HCT116 (cell line): ENCODE measurements around the gene GRM8.

ENCODE experiments used
- ELF1 ChIP-seq: IDR thresholded peaks from 2 replicates; pipeline ENCODE4 v1.6.1; 2012; ENCODE audit warnings: low read depth, borderline replicate concordance
- JUND ChIP-seq: IDR thresholded peaks from 2 replicates; pipeline ENCODE4 v1.6.1; 2012
- POLR2A ChIP-seq: IDR thresholded peaks from 2 replicates; pipeline ENCODE4 v1.7.0; 2011; ENCODE audit warnings: borderline replicate concordance; ENCODE audit not compliant: insufficient read depth, insufficient read length; ENCODE audit errors: extremely low read depth
- POLR2AphosphoS5 ChIP-seq: IDR thresholded peaks from 2 replicates; pipeline ENCODE4 v1.6.1; 2011; ENCODE audit warnings: mild to moderate bottlenecking, low read depth, low read length, moderate library complexity
- RAD21 ChIP-seq: IDR thresholded peaks from 2 replicates; pipeline ENCODE4 v1.6.1; 2012; ENCODE audit warnings: low read depth, mild to moderate bottlenecking
- ZNF274 ChIP-seq: fragments of 200-500 bp; sonication (Bioruptor generic); IDR thresholded peaks from 2 replicates; pipeline ENCODE4 v1.6.1; 2014; ENCODE audit warnings: mild to moderate bottlenecking, low read depth, low read length, inconsistent platforms
- TF ChIP-seq, protein P1 (sequence below), 3 experiments: fragments of 200-600 bp in 1 of 3; sonication (generic) in 1 of 3; IDR thresholded peaks in 2 of 3; conservative IDR thresholded peaks in 1 of 3; 2 replicates each; pipeline ENCODE4 v1.5.1; 2012 to 2017; ENCODE audit warnings: low read depth in 2 of 3, low read length in 2 of 3, antibody characterized with exemption in 1 of 3, borderline replicate concordance in 1 of 3, control low read depth in 1 of 3, mild to moderate bottlenecking in 1 of 3, mixed read lengths in 1 of 3, mixed run types in 1 of 3, moderate library complexity in 1 of 3; ENCODE audit not compliant: insufficient read depth in 1 of 3
- TF ChIP-seq, protein P2 (sequence below): IDR thresholded peaks from 2 replicates; pipeline ENCODE4 v1.6.1; 2011; ENCODE audit warnings: mild to moderate bottlenecking, low read length, moderate library complexity; ENCODE audit not compliant: insufficient replicate concordance; ENCODE audit errors: extremely low read depth
- TF ChIP-seq, protein P3 (sequence below): IDR thresholded peaks from 2 replicates; pipeline ENCODE4 v1.6.1; 2012

DNA sequence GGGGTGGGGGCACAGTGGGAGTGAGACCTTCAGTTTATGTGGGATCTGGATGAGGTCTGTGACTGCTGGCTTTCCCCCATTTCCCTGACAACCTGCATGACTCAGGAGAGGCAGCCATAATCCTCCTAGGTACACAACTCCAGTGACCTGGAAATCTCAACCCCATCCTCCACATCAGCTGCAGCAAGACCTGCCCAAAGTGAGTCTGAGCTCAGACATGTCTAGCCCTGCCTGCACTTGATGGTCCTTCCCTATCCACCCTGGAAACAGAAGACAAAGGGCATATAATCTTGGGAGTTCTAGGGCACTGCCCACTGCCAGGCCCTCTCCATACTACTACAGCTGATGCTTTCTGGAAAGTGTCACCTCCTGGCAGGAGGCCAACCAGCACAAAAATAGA lies 75.6 kb downstream of the GRM8 start:
- TF ChIP-seq, protein P1, sequence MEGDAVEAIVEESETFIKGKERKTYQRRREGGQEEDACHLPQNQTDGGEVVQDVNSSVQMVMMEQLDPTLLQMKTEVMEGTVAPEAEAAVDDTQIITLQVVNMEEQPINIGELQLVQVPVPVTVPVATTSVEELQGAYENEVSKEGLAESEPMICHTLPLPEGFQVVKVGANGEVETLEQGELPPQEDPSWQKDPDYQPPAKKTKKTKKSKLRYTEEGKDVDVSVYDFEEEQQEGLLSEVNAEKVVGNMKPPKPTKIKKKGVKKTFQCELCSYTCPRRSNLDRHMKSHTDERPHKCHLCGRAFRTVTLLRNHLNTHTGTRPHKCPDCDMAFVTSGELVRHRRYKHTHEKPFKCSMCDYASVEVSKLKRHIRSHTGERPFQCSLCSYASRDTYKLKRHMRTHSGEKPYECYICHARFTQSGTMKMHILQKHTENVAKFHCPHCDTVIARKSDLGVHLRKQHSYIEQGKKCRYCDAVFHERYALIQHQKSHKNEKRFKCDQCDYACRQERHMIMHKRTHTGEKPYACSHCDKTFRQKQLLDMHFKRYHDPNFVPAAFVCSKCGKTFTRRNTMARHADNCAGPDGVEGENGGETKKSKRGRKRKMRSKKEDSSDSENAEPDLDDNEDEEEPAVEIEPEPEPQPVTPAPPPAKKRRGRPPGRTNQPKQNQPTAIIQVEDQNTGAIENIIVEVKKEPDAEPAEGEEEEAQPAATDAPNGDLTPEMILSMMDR (IDR thresholded peaks at IDR 0.05 in 2 of 3, conservative IDR thresholded peaks at IDR 0.05 in 1 of 3; ENCODE audit: borderline replicate concordance in 1 of 3, insufficient read depth in 1 of 3, low read depth in 2 of 3, low read length in 2 of 3): no peak
- no peak for TF ChIP-seq POLR2AphosphoS5
- TF ChIP-seq, protein P2, sequence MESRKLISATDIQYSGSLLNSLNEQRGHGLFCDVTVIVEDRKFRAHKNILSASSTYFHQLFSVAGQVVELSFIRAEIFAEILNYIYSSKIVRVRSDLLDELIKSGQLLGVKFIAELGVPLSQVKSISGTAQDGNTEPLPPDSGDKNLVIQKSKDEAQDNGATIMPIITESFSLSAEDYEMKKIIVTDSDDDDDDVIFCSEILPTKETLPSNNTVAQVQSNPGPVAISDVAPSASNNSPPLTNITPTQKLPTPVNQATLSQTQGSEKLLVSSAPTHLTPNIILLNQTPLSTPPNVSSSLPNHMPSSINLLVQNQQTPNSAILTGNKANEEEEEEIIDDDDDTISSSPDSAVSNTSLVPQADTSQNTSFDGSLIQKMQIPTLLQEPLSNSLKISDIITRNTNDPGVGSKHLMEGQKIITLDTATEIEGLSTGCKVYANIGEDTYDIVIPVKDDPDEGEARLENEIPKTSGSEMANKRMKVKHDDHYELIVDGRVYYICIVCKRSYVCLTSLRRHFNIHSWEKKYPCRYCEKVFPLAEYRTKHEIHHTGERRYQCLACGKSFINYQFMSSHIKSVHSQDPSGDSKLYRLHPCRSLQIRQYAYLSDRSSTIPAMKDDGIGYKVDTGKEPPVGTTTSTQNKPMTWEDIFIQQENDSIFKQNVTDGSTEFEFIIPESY: no peak
- TF ChIP-seq, protein P3, sequence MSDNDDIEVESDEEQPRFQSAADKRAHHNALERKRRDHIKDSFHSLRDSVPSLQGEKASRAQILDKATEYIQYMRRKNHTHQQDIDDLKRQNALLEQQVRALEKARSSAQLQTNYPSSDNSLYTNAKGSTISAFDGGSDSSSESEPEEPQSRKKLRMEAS: no peak
- TF ChIP-seq ZNF274: no peak
- TF ChIP-seq JUND: no peak
- TF ChIP-seq RAD21: no peak
- no peak for TF ChIP-seq POLR2A
- no peak for TF ChIP-seq ELF1
